ENCODE measurements around the gene ENDOV. TPM values are rescaled to one million over a fixed set of nuclear protein-coding genes. Genes with fewer than 3 reads are reported as not detected.

ENDOV gene
- polyA plus RNA-seq, 1 donor (not counting 4 experiments of a cell fraction or from before 2014, with no cell fraction given) = 10.9 TPM

GRCh38 chr17:80481284-80482057 lies 66.5 kb downstream of the ENDOV start:
- Histone ChIP-seq H4K20me1 (ENCODE audit: control insufficient read depth, extremely low read depth, insufficient read depth, low read length) (no peaks in the 10 kb centered on the region), H3K4me1 (ENCODE audit: control insufficient read depth, extremely low read depth, insufficient read depth, low read length) (no peaks in the 10 kb centered on the region), H3K9ac (ENCODE audit: control insufficient read depth, extremely low read depth, insufficient read depth, low read length) (no peak overlapping the region), H3K79me2 (ENCODE audit: control insufficient read depth, insufficient read depth, low read length) (no peaks in the 10 kb centered on the region), H3K36me3 (ENCODE audit: control insufficient read depth in 2 of 2, extremely low read depth in 1 of 2, insufficient read depth in 2 of 2, low read length in 2 of 2) (no peaks in the 10 kb centered on the region), H3K4me3 (ENCODE audit: control insufficient read depth in 2 of 3, extremely low read depth in 1 of 3, insufficient read depth in 2 of 3, low read depth in 1 of 3, low read length in 3 of 3) (no peak overlapping the region), H3K9me1 (ENCODE audit: control insufficient read depth, extremely low read depth, insufficient read depth, low read length) (no peaks in the 10 kb centered on the region), H3K9me3 (ENCODE audit: control insufficient read depth, low read depth, low read length) (no peaks in the 10 kb centered on the region), H3K27me3 (ENCODE audit: control insufficient read depth, extremely low read depth, insufficient read depth, low read length) (peaks cover 60% of the 10 kb centered on the region), H3K27ac (ENCODE audit: control insufficient read depth, insufficient read depth, low read length) (no peak overlapping the region), H3K4me2 (ENCODE audit: control insufficient read depth, extremely low read depth, insufficient read depth, low read depth, low read length) (no peak overlapping the region), H2AFZ (ENCODE audit: control insufficient read depth, low read length) (no peak overlapping the region)
- FAIRE-seq (no peak), DNase-seq (ENCODE audit: low read depth, low spot score) (no peak)
- dilution Hi-C loops (cut with MboI; ENCODE audit: extremely low pct_ligation_motif_present, low sequenced_read_pairs) = no loop called here
- no peak for TF ChIP-seq EZH2 (IDR thresholded peaks at IDR 0.05; ENCODE audit: low read length)
- TF ChIP-seq CTCF (optimal IDR thresholded peaks at IDR 0.05 in 1 of 3, IDR thresholded peaks at IDR 0.05 in 1 of 3, conservative IDR thresholded peaks at IDR 0.05 in 1 of 3; ENCODE audit: extremely low read depth in 1 of 3, insufficient read depth in 2 of 3, low read length in 3 of 3) = no peak

GRCh38 chr17:80482058-80482318 lies 67.0 kb downstream of the ENDOV start:
- Histone ChIP-seq H2AFZ (ENCODE audit: control insufficient read depth, low read length) (no peak overlapping the region), H3K4me1 (ENCODE audit: control insufficient read depth, extremely low read depth, insufficient read depth, low read length) (no peaks in the 10 kb centered on the region), H3K36me3 (ENCODE audit: control insufficient read depth in 2 of 2, extremely low read depth in 1 of 2, insufficient read depth in 2 of 2, low read length in 2 of 2) (no peaks in the 10 kb centered on the region), H3K4me2 (ENCODE audit: control insufficient read depth, extremely low read depth, insufficient read depth, low read depth, low read length) (no peak overlapping the region), H3K9me3 (ENCODE audit: control insufficient read depth, low read depth, low read length) (peaks cover 2% of the 10 kb centered on the region), H3K27me3 (ENCODE audit: control insufficient read depth, extremely low read depth, insufficient read depth, low read length) (peaks cover 60% of the 10 kb centered on the region), H3K79me2 (ENCODE audit: control insufficient read depth, insufficient read depth, low read length) (no peaks in the 10 kb centered on the region), H3K9me1 (ENCODE audit: control insufficient read depth, extremely low read depth, insufficient read depth, low read length) (no peaks in the 10 kb centered on the region), H3K9ac (ENCODE audit: control insufficient read depth, extremely low read depth, insufficient read depth, low read length) (no peak overlapping the region), H4K20me1 (ENCODE audit: control insufficient read depth, extremely low read depth, insufficient read depth, low read length) (no peaks in the 10 kb centered on the region), H3K4me3 (ENCODE audit: control insufficient read depth in 2 of 3, extremely low read depth in 1 of 3, insufficient read depth in 2 of 3, low read depth in 1 of 3, low read length in 3 of 3) (no peak overlapping the region), H3K27ac (ENCODE audit: control insufficient read depth, insufficient read depth, low read length) (no peak overlapping the region)
- dilution Hi-C loops (cut with MboI; ENCODE audit: extremely low pct_ligation_motif_present, low sequenced_read_pairs) = no loop called here
- FAIRE-seq = no peak
- no peak for DNase-seq (ENCODE audit: low read depth, low spot score)
- TF ChIP-seq CTCF (optimal IDR thresholded peaks at IDR 0.05 in 1 of 3, IDR thresholded peaks at IDR 0.05 in 1 of 3, conservative IDR thresholded peaks at IDR 0.05 in 1 of 3; ENCODE audit: extremely low read depth in 1 of 3, insufficient read depth in 2 of 3, low read length in 3 of 3) (no peak), EZH2 (IDR thresholded peaks at IDR 0.05; ENCODE audit: low read length) (no peak)
